Smooth muscle cell (in vitro differentiated cells): ENCODE data around the gene CASZ1. TPM values are rescaled to one million over a fixed set of nuclear protein-coding genes. Genes with fewer than 3 reads are reported as not detected.

Experiments used
- DNase-seq: peaks from one replicate; lab custom pipeline; 2025; ENCODE audit not compliant: unreplicated experiment; lab: John Stamatoyannopoulos, UW
- H2AFZ ChIP-seq: fragments of 200-600 bp; sonication (generic); 2 replicates; pipeline ENCODE4 v1.6.0; 2016; ENCODE audit warnings: antibody characterized with exemption, low read depth, mild to moderate bottlenecking
- H3F3A ChIP-seq: fragments of 200-600 bp; sonication (generic); 2 replicates; pipeline ENCODE4 v1.6.0; 2017; ENCODE audit warnings: antibody characterized with exemption, low read depth
- H3K27ac ChIP-seq: fragments of 200-600 bp; sonication (generic); 2 replicates; pipeline ENCODE4 v1.5.1; 2016; ENCODE audit warnings: low read depth, mild to moderate bottlenecking
- H3K27me3 ChIP-seq: fragments of 200-600 bp; sonication (generic); 2 replicates; pipeline ENCODE4 v1.6.1; 2016; ENCODE audit warnings: low read depth, mild to moderate bottlenecking
- H3K36me3 ChIP-seq: fragments of 200-600 bp; sonication (generic); 2 replicates; pipeline ENCODE4 v1.5.1; 2016; ENCODE audit warnings: low read depth
- H3K4me1 ChIP-seq: fragments of 200-600 bp; sonication (generic); 2 replicates; pipeline ENCODE4 v1.5.1; 2016; ENCODE audit warnings: low read depth
- H3K4me2 ChIP-seq: fragments of 200-600 bp; sonication (generic); 2 replicates; pipeline ENCODE4 v1.6.0; 2016; ENCODE audit warnings: mild to moderate bottlenecking
- H3K4me3 ChIP-seq: fragments of 200-600 bp; sonication (generic); 2 replicates; pipeline ENCODE4 v1.5.1; 2016; ENCODE audit warnings: mild to moderate bottlenecking
- H3K79me2 ChIP-seq: fragments of 200-600 bp; sonication (generic); 2 replicates; pipeline ENCODE4 v1.6.0; 2016; ENCODE audit warnings: low read depth, mild to moderate bottlenecking
- H3K9ac ChIP-seq: fragments of 200-600 bp; sonication (generic); 2 replicates; pipeline ENCODE4 v1.6.0; 2016; ENCODE audit warnings: low read depth
- H3K9me3 ChIP-seq: fragments of 200-600 bp; sonication (generic); replicated peaks from 2 replicates; pipeline ENCODE4 v1.5.1; 2016; ENCODE audit warnings: low read depth
- H4K20me1 ChIP-seq: fragments of 200-600 bp; sonication (generic); 2 replicates; pipeline ENCODE4 v1.6.0; 2016; ENCODE audit warnings: low read depth
- CTCF ChIP-seq: fragments of 200-600 bp; sonication (generic); IDR thresholded peaks from 2 replicates; pipeline ENCODE4 v1.5.1; 2017; ENCODE audit warnings: borderline replicate concordance, mild to moderate bottlenecking, antibody characterized with exemption; ENCODE audit not compliant: insufficient read depth, poor library complexity, severe bottlenecking
- WGBS: methylation state at CpG from one replicate; pipeline ENCODE4 v1.1.7; 2016; ENCODE audit warnings: low lambda C conversion rate; 5-methylcytosine and 5-hydroxymethylcytosine counted together
- polyA plus RNA-seq: library from polyadenylated mRNA; unstranded; fragments of >200 nt; fragmentation: Nextera tagmentation; extraction: Ambion mirVana; gene quantifications from 2 replicates; pipeline ENCODE4 v1.2.1, GENCODE V29; 2016
- total RNA-seq: library from RNA; depleted of rRNA; stranded (reverse); fragments of >200 nt; gene quantifications from 2 replicates; pipeline ENCODE4 v1.2.3, GENCODE V29; 2014

CASZ1 gene
- total and polyA plus RNA-seq, 2 experiments from 2014 or later = 0.70 to 1.9 TPM

GRCh38 chr1:10759413-10760200 is 36.8 kb downstream of the CASZ1 start:
- Histone ChIP-seq H4K20me1 (no peaks in the 10 kb centered on the region), H3K4me1 (no peaks in the 10 kb centered on the region), H3K36me3 (no peaks in the 10 kb centered on the region), H3K4me3 (no peak overlapping the region), H2AFZ (no peak overlapping the region), H3K4me2 (no peak overlapping the region), H3K9me3 (no peaks in the 10 kb centered on the region), H3K27ac (no peak overlapping the region), H3F3A (no peaks in the 10 kb centered on the region), H3K9ac (no peak overlapping the region), H3K27me3 (no peaks in the 10 kb centered on the region), H3K79me2 (no peaks in the 10 kb centered on the region)
- 81% methylated on average over 14 of the region's 15 CpGs for WGBS
- DNase-seq = no peak
- TF ChIP-seq CTCF = no peak

- no peaks in the 10 kb centered on the region for H4K20me1 ChIP-seq
- no peak overlapping the region for H2AFZ ChIP-seq
- DNase-seq = no peak
- no peak overlapping the region for H3K4me3 ChIP-seq
- H3K4me2 ChIP-seq = no peak overlapping the region
- no peaks in the 10 kb centered on the region for H3K9me3 ChIP-seq
- no peaks in the 10 kb centered on the region for H3K27me3 ChIP-seq
- H3K27ac ChIP-seq = no peak overlapping the region
- H3K36me3 ChIP-seq = no peaks in the 10 kb centered on the region
- H3F3A ChIP-seq = no peaks in the 10 kb centered on the region
- no peak for TF ChIP-seq CTCF
- H3K4me1 ChIP-seq = no peaks in the 10 kb centered on the region
- 82% methylated on average over 10 of the region's 10 CpGs for WGBS
- no peaks in the 10 kb centered on the region for H3K79me2 ChIP-seq
- H3K9ac ChIP-seq = no peak overlapping the region
Measured at GRCh38 chr1:10756842-10757241, 39.6 kb downstream of the CASZ1 start.

- Histone ChIP-seq H3K9ac (no peak overlapping the region), H3K27ac (no peak overlapping the region), H3K27me3 (no peaks in the 10 kb centered on the region), H4K20me1 (no peaks in the 10 kb centered on the region), H3K4me2 (no peak overlapping the region), H3K36me3 (no peaks in the 10 kb centered on the region), H3F3A (no peaks in the 10 kb centered on the region), H3K4me3 (no peak overlapping the region), H3K4me1 (no peaks in the 10 kb centered on the region), H3K9me3 (no peaks in the 10 kb centered on the region), H2AFZ (no peak overlapping the region), H3K79me2 (no peaks in the 10 kb centered on the region)
- no peak for DNase-seq
- 83% methylated on average over 18 of the region's 23 CpGs for WGBS
- no peak for TF ChIP-seq CTCF
Measured at GRCh38 chr1:10755970-10756521, 40.4 kb downstream of the CASZ1 start.
